Tongue (tissue), 2 donors: ENCODE measurements around the gene KIF1A. TPM values are rescaled to one million over a fixed set of nuclear protein-coding genes. Genes with fewer than 3 reads are reported as not detected.

Experiments
- DNase-seq: peaks from one replicate; pipeline ENCODE4 v3.0.0-alpha.2; 2015
- total RNA-seq: library from RNA; depleted of rRNA; stranded (reverse); fragments of >200 nt; gene quantifications from one replicate; pipeline ENCODE4 v1.2.3, GENCODE V29; 2014

KIF1A gene
- 8.9 TPM for total RNA-seq

GRCh38 chr2:240819858-240820606 is at the start of gene KIF1A:
Gene KIF1A (minus strand): TSS chr2:240820219. CDS start chr2:240797752, 22,467 bp downstream.
- peak; percentile 83 for DNase-seq

GRCh38 chr2:240869109-240869955 is 49.3 kb upstream of the KIF1A start:
- no peak for DNase-seq

GRCh38 chr2:240868286-240869108 is 48.5 kb upstream of the KIF1A start, which contains the start of gene AGXT:
Gene AGXT (plus strand): TSS chr2:240868824. CDS start chr2:240868866, 42 bp downstream.
- DNase-seq, result no peak

DNA sequence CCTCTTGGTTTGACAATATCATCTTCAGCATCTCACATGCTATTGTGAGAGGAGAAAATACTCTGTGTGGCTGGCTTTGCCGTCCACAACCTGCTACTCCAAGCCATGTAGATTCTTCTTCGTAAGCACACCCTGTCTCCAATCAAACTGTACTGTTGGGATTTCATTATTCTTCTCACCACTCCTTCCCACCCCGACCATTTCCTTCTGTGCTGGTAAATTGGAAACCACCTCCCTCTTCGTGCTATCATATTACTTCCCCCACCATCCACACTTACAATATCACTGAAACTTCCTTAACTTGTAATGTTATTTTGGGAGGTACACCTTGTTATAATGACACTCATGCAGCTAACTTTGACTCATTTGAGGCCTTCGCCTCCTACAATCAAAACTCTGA is 45.4 kb upstream of the KIF1A start:
- DNase-seq, result no peak

DNA sequence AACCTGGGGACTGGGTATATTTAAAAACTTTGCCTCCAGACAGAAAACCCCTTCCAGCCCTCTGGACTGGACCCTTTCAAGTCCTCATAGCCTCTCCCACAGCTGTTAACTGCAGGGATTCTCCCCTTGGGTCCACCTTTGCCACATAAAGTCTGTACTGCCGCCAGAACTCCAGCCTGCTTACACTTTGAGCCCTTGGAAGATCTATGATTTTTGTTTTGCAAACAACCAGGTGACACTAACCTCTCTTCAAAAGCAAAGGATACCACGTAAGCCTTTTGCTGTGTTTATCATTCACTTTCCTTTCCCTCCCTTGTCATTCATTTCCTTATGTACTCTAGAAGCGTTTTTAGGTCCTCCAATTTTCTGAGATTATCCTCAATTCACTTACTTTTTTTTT is 44.5 kb upstream of the KIF1A start:
- no peak for DNase-seq

DNA sequence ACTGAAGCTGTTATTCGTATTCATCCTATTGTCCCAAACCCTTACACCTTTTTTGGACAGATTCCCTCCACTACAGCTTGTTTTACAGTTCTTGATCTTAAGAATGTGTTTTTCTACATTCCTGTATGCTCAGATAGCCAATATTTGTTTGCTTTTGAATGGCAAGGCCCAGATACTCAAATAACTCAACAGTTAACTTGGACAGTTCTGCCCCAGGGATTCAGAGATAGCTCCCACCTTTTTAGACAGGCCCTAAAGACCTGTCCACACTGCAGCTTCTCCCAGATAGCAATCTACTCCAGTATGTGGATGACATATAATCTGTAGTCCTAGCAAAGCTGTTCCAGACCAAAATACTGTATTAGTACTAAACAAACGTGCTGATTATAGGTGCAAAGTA is 41.5 kb upstream of the KIF1A start:
- DNase-seq, result no peak

- no peak for DNase-seq
Measured at GRCh38 chr2:240858871-240859270, 38.9 kb upstream of the KIF1A start.

GRCh38 chr2:240858321-240858720 is 38.3 kb upstream of the KIF1A start:
- no peak for DNase-seq

GRCh38 chr2:240857039-240858008 is 37.3 kb upstream of the KIF1A start:
- DNase-seq, result no peak

- DNase-seq, result no peak
Measured at GRCh38 chr2:240856151-240856980, 36.3 kb upstream of the KIF1A start.

GRCh38 chr2:240855670-240856069 is 35.7 kb upstream of the KIF1A start:
- no peak for DNase-seq

DNA sequence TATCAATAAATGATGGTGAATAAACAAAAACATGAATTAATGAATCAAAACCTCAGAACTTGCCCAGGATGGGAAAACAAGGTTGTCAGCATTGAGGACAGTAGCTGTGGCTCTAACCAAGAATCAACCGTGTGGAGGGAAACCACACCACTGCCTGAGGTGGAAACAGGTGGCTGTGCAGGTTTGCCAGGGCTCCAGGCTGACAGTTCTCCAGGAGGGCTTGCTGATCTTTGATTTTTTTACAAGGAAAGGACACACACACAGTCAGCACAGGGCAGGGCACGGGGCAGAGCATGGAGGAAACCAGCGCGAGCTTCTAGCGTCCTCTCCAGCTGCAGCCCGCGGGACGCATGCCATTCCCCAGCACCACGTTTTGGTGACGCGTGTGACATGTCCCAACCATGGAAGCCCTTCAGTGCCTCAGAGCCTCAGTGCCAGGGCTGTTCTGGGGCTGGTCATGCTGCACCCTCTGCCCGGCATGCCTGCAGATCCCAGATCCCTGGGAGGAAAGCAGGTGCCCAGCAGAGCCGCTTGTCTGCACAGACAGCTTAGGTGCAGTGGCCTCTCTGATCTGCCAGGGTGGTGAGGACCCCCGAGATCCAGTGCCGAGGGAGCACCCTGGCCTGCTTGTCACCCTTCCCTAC is 32.8 kb upstream of the KIF1A start:
- DNase-seq, result no peak

GRCh38 chr2:240851078-240851991 is 31.3 kb upstream of the KIF1A start:
- peak; percentile 92 for DNase-seq

DNA sequence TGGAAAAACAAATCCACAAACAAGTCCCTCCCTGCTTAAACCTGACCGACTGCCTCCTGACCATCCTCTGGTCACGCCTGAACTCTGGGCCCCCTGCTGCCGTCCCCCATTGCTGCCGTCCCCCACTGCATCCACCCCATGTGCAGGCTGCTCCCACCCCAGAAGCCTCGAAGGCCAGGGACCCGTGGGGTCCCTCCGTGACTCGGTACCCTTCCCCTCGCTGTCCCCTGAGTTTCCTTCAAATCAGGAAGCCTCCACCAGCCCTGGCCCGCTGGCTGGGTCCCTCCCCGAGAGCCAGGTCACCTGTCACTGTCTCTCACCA is 30.7 kb upstream of the KIF1A start:
- no peak for DNase-seq

GRCh38 chr2:240850026-240850425 is 30.0 kb upstream of the KIF1A start:
- DNase-seq, result no peak

DNA sequence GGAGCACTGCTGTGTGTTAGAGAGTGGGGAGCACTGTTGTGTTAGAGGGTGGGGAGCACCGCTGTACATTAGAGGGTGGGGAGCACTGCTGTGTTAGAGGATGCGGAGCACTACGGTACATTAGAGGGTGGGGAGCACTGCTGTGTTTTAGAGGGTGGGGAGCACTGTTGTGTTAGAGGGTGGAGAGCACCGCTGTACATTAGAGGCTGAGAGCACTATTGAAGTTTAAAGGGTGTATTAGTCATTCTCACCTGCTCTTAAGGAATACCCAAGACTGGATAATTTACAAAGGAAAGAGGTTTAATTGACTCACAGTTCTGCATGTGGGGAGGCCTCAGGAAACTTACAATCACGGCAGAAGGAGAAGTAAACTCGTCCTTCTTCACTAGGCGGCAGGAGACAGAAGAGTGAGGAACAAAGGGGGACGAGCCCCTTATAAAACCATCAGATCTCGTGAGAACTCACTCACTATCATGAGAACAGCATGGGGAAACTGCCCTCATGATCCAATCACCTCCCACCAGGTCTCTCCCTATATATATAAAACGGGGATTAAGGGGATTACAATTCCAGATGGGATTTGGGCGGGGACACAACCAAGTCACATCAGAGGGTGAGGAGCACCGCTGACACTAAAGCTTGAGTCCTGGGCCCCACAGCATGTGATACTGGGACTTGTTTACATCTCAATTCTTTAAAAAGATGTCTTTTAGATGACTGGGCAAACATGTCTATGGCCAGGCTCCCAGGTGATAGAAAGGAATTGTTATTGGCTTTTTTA is 29.1 kb upstream of the KIF1A start:
- no peak for DNase-seq

DNA sequence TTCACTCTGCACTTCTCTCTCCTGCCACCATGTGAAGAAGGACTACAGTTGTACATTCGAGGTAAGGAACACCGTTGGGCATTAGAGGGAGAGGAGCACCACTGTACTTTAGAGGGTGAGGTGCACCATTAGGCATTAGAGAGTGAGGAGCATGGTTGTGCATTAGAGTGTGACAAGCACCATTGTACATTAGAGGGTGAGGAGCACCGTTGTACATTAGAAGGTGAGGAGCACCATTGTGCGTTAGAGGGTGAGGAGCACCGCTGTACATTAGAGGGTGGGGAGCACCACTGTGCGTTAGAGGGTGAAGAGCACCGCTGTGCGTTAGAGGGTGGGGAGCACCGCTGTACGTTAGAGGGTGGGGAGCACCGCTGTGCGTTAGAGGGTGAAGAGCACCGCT is 27.8 kb upstream of the KIF1A start:
- no peak for DNase-seq
